Measurements from ENCODE around the gene CLEC7A.

Gene CLEC7A

GRCh38 chr12:10113920-10114319 is 16.1 kb downstream of the CLEC7A start:
- Histone ChIP-seq H3K23ac (ENCODE audit: low read length in 2 of 2) (no peak overlapping the region), H3K4me1 (ENCODE audit: control insufficient read depth, insufficient read depth, low read depth, low read length) (no peaks in the 10 kb centered on the region), H2BK15ac (ENCODE audit: low read depth, poor library complexity, severe bottlenecking) (no peak overlapping the region), H3K4ac (ENCODE audit: low read depth in 1 of 2, low read length in 2 of 2) (no peak overlapping the region), H3K9ac (ENCODE audit: low read length) (no peak overlapping the region), H4K8ac (ENCODE audit: low read length) (no peak overlapping the region), H3K9me3 (ENCODE audit: control insufficient read depth, low read length) (no peaks in the 10 kb centered on the region), H3K18ac (ENCODE audit: low read depth in 1 of 2, low read length in 2 of 2) (no peak overlapping the region), H2AK5ac (ENCODE audit: low read length, severe bottlenecking) (no peak overlapping the region), H3K4me2 (ENCODE audit: low read length, poor library complexity, severe bottlenecking) (no peak overlapping the region), H3K27ac (ENCODE audit: low read length, poor library complexity, severe bottlenecking) (no peak overlapping the region), H2BK120ac (ENCODE audit: low read depth, low read length) (no peak overlapping the region), H3K4me3 (ENCODE audit: insufficient read depth in 1 of 2, low read depth in 1 of 2, low read length in 2 of 2) (no peak overlapping the region), H2BK12ac (ENCODE audit: low read length in 2 of 2) (no peak overlapping the region), H3K36me3 (ENCODE audit: control insufficient read depth in 1 of 2, insufficient read depth in 2 of 2, low read depth in 1 of 2, low read length in 2 of 2) (no peaks in the 10 kb centered on the region), H4K91ac (ENCODE audit: low read length) (no peak overlapping the region), H3K79me1 (replicated peaks; ENCODE audit: low read length, poor library complexity, severe bottlenecking) (no peaks in the 10 kb centered on the region), H2AFZ (ENCODE audit: low read depth, low read length) (no peak overlapping the region), H3K14ac (ENCODE audit: low read length in 2 of 2) (no peak overlapping the region), H3K27me3 (ENCODE audit: control insufficient read depth in 1 of 2, insufficient read depth in 1 of 2, low read length in 2 of 2) (no peaks in the 10 kb centered on the region), H2BK5ac (ENCODE audit: low read depth, low read length, poor library complexity, severe bottlenecking) (no peak overlapping the region)
- no peak for DNase-seq
- no CpG with 5 or more reads among the region's 1 CpG for WGBS

GRCh38 chr12:10113075-10113474 is 16.9 kb downstream of the CLEC7A start:
- H3K9ac ChIP-seq (ENCODE audit: low read length): no peak overlapping the region
- H4K91ac ChIP-seq (ENCODE audit: low read length): no peak overlapping the region
- no peak overlapping the region for H2BK120ac ChIP-seq (ENCODE audit: low read depth, low read length)
- no peaks in the 10 kb centered on the region for H3K79me1 ChIP-seq (replicated peaks; ENCODE audit: low read length, poor library complexity, severe bottlenecking)
- no peak overlapping the region for H3K14ac ChIP-seq (ENCODE audit: low read length in 2 of 2)
- H3K4me3 ChIP-seq (ENCODE audit: insufficient read depth in 1 of 2, low read depth in 1 of 2, low read length in 2 of 2): no peak overlapping the region
- H3K27ac ChIP-seq (ENCODE audit: low read length, poor library complexity, severe bottlenecking): no peak overlapping the region
- H3K36me3 ChIP-seq (ENCODE audit: control insufficient read depth in 1 of 2, insufficient read depth in 2 of 2, low read depth in 1 of 2, low read length in 2 of 2): no peaks in the 10 kb centered on the region
- H3K9me3 ChIP-seq (ENCODE audit: control insufficient read depth, low read length): no peaks in the 10 kb centered on the region
- H3K4me2 ChIP-seq (ENCODE audit: low read length, poor library complexity, severe bottlenecking): no peak overlapping the region
- H3K4ac ChIP-seq (ENCODE audit: low read depth in 1 of 2, low read length in 2 of 2): no peak overlapping the region
- H2BK15ac ChIP-seq (ENCODE audit: low read depth, poor library complexity, severe bottlenecking): no peak overlapping the region
- DNase-seq: no peak
- H2BK12ac ChIP-seq (ENCODE audit: low read length in 2 of 2): no peak overlapping the region
- H2AFZ ChIP-seq (ENCODE audit: low read depth, low read length): no peak overlapping the region
- 89% methylated on average over 1 of the region's 1 CpG for WGBS
- no peaks in the 10 kb centered on the region for H3K27me3 ChIP-seq (ENCODE audit: control insufficient read depth in 1 of 2, insufficient read depth in 1 of 2, low read length in 2 of 2)
- no peak overlapping the region for H2BK5ac ChIP-seq (ENCODE audit: low read depth, low read length, poor library complexity, severe bottlenecking)
- no peak overlapping the region for H2AK5ac ChIP-seq (ENCODE audit: low read length, severe bottlenecking)
- H3K23ac ChIP-seq (ENCODE audit: low read length in 2 of 2): no peak overlapping the region
- H4K8ac ChIP-seq (ENCODE audit: low read length): no peak overlapping the region
- no peaks in the 10 kb centered on the region for H3K4me1 ChIP-seq (ENCODE audit: control insufficient read depth, insufficient read depth, low read depth, low read length)
- no peak overlapping the region for H3K18ac ChIP-seq (ENCODE audit: low read depth in 1 of 2, low read length in 2 of 2)

- H3K14ac ChIP-seq (ENCODE audit: low read length in 2 of 2): no peak overlapping the region
- H2AK5ac ChIP-seq (ENCODE audit: low read length, severe bottlenecking): no peak overlapping the region
- WGBS: 95% methylated on average over 38 of the region's 38 CpGs
- H3K4me1 ChIP-seq (ENCODE audit: control insufficient read depth, insufficient read depth, low read depth, low read length): no peaks in the 10 kb centered on the region
- H4K8ac ChIP-seq (ENCODE audit: low read length): no peak overlapping the region
- H3K9ac ChIP-seq (ENCODE audit: low read length): no peak overlapping the region
- no peaks in the 10 kb centered on the region for H3K9me3 ChIP-seq (ENCODE audit: control insufficient read depth, low read length)
- no peak overlapping the region for H3K23ac ChIP-seq (ENCODE audit: low read length in 2 of 2)
- no peaks in the 10 kb centered on the region for H3K79me1 ChIP-seq (replicated peaks; ENCODE audit: low read length, poor library complexity, severe bottlenecking)
- no peak overlapping the region for H3K27ac ChIP-seq (ENCODE audit: low read length, poor library complexity, severe bottlenecking)
- no peak overlapping the region for H2BK15ac ChIP-seq (ENCODE audit: low read depth, poor library complexity, severe bottlenecking)
- no peak for DNase-seq
- H3K27me3 ChIP-seq (ENCODE audit: control insufficient read depth in 1 of 2, insufficient read depth in 1 of 2, low read length in 2 of 2): no peaks in the 10 kb centered on the region
- H2BK120ac ChIP-seq (ENCODE audit: low read depth, low read length): no peak overlapping the region
- no peaks in the 10 kb centered on the region for H3K36me3 ChIP-seq (ENCODE audit: control insufficient read depth in 1 of 2, insufficient read depth in 2 of 2, low read depth in 1 of 2, low read length in 2 of 2)
- H3K4me2 ChIP-seq (ENCODE audit: low read length, poor library complexity, severe bottlenecking): no peak overlapping the region
- H2BK5ac ChIP-seq (ENCODE audit: low read depth, low read length, poor library complexity, severe bottlenecking): no peak overlapping the region
- no peak overlapping the region for H3K4ac ChIP-seq (ENCODE audit: low read depth in 1 of 2, low read length in 2 of 2)
- H4K91ac ChIP-seq (ENCODE audit: low read length): no peak overlapping the region
- no peak overlapping the region for H3K4me3 ChIP-seq (ENCODE audit: insufficient read depth in 1 of 2, low read depth in 1 of 2, low read length in 2 of 2)
- no peak overlapping the region for H3K18ac ChIP-seq (ENCODE audit: low read depth in 1 of 2, low read length in 2 of 2)
- H2BK12ac ChIP-seq (ENCODE audit: low read length in 2 of 2): no peak overlapping the region
- H2AFZ ChIP-seq (ENCODE audit: low read depth, low read length): no peak overlapping the region
Measured at GRCh38 chr12:10111451-10111850, 18.5 kb downstream of the CLEC7A start.

- Histone ChIP-seq H3K4ac (ENCODE audit: low read depth in 1 of 2, low read length in 2 of 2) (no peak overlapping the region), H2BK12ac (ENCODE audit: low read length in 2 of 2) (no peak overlapping the region), H3K27ac (ENCODE audit: low read length, poor library complexity, severe bottlenecking) (no peak overlapping the region), H3K23ac (ENCODE audit: low read length in 2 of 2) (no peak overlapping the region), H3K9ac (ENCODE audit: low read length) (no peak overlapping the region), H2BK5ac (ENCODE audit: low read depth, low read length, poor library complexity, severe bottlenecking) (no peak overlapping the region), H3K18ac (ENCODE audit: low read depth in 1 of 2, low read length in 2 of 2) (no peak overlapping the region), H3K36me3 (ENCODE audit: control insufficient read depth in 1 of 2, insufficient read depth in 2 of 2, low read depth in 1 of 2, low read length in 2 of 2) (no peaks in the 10 kb centered on the region), H2BK120ac (ENCODE audit: low read depth, low read length) (no peak overlapping the region), H4K8ac (ENCODE audit: low read length) (no peak overlapping the region), H3K14ac (ENCODE audit: low read length in 2 of 2) (no peak overlapping the region), H3K27me3 (ENCODE audit: control insufficient read depth in 1 of 2, insufficient read depth in 1 of 2, low read length in 2 of 2) (no peaks in the 10 kb centered on the region), H3K9me3 (ENCODE audit: control insufficient read depth, low read length) (no peaks in the 10 kb centered on the region), H4K91ac (ENCODE audit: low read length) (no peak overlapping the region), H3K4me3 (ENCODE audit: insufficient read depth in 1 of 2, low read depth in 1 of 2, low read length in 2 of 2) (no peak overlapping the region), H3K79me1 (replicated peaks; ENCODE audit: low read length, poor library complexity, severe bottlenecking) (no peaks in the 10 kb centered on the region), H2AFZ (ENCODE audit: low read depth, low read length) (no peak overlapping the region), H2BK15ac (ENCODE audit: low read depth, poor library complexity, severe bottlenecking) (no peak overlapping the region), H3K4me2 (ENCODE audit: low read length, poor library complexity, severe bottlenecking) (no peak overlapping the region), H3K4me1 (ENCODE audit: control insufficient read depth, insufficient read depth, low read depth, low read length) (no peaks in the 10 kb centered on the region), H2AK5ac (ENCODE audit: low read length, severe bottlenecking) (no peak overlapping the region)
- 87% methylated on average over 2 of the region's 2 CpGs for WGBS
- no peak for DNase-seq
Measured at GRCh38 chr12:10110256-10110844, 19.6 kb downstream of the CLEC7A start.
